22Rv1 (cell line): ENCODE measurements around the gene BFSP2.

Experiments used
- H3K27ac ChIP-seq: fragments of 450-650 bp; 2 replicates; pipeline ENCODE4 v1.5.1; 2017
- CTCF ChIP-seq: fragments of 450-650 bp; IDR thresholded peaks from 2 replicates; pipeline ENCODE4 v1.5.1; 2017; ENCODE audit warnings: mild to moderate bottlenecking
- ZFX ChIP-seq: fragments of 450-650 bp; IDR thresholded peaks from 2 replicates; pipeline ENCODE4 v1.6.1; 2017; ENCODE audit warnings: antibody characterized with exemption, borderline replicate concordance

Gene BFSP2

GRCh38 chr3:133400006-133400515 is at the start of gene BFSP2:
Gene BFSP2, plus strand, starts transcription at chr3:133400056. Its CDS starts 28 bp downstream, at chr3:133400084.
- TF ChIP-seq CTCF (no peak), ZFX (no peak)
- no peak within 1 kb of the TSS for H3K27ac ChIP-seq

GRCh38 chr3:133354721-133355120 is 45.1 kb upstream of the BFSP2 start:
- TF ChIP-seq ZFX (no peak), CTCF (no peak)
- H3K27ac ChIP-seq, result no peak overlapping the region

GRCh38 chr3:133360476-133360875 is 39.4 kb upstream of the BFSP2 start:
- TF ChIP-seq CTCF, result no peak
- TF ChIP-seq ZFX, result no peak
- no peak overlapping the region for H3K27ac ChIP-seq

GRCh38 chr3:133361011-133361410 is 38.8 kb upstream of the BFSP2 start:
- no peak overlapping the region for H3K27ac ChIP-seq
- TF ChIP-seq CTCF (no peak), ZFX (no peak)

- TF ChIP-seq ZFX (no peak), CTCF (no peak)
- no peak overlapping the region for H3K27ac ChIP-seq
Measured at GRCh38 chr3:133361435-133361834, 38.4 kb upstream of the BFSP2 start.

GRCh38 chr3:133362539-133362938 is 37.3 kb upstream of the BFSP2 start:
- no peak overlapping the region for H3K27ac ChIP-seq
- TF ChIP-seq CTCF (no peak), ZFX (no peak)

- no peak overlapping the region for H3K27ac ChIP-seq
- no peak for TF ChIP-seq CTCF
- TF ChIP-seq ZFX, result no peak
Measured at GRCh38 chr3:133364704-133365103, 35.2 kb upstream of the BFSP2 start.
